A549 (cell line): Measurements from ENCODE around the gene TAF10. TPM values are rescaled to one million over a fixed set of nuclear protein-coding genes. Genes with fewer than 3 reads are reported as not detected.

Experiments used
- ATAC-seq, 2 experiments: fragments of 200-7000 bp in 1 of 2; fragments of >200 bp in 1 of 2; cut with Nextera tagmentation in 1 of 2; cut with Tn5 transposase in 1 of 2; 3 replicates each; pipeline versions ENCODE4 v1.8.0 to v1.9.1; 2018 to 2020; ENCODE audit warnings: mild to moderate bottlenecking in 1 of 2, moderate library complexity in 1 of 2
- CTCF ChIA-PET: fragments of 300-600 bp; sonication (Branson Sonifier 250); formaldehyde crosslinking; extraction: SDS; loops from one replicate; lab custom pipeline; 2021; ENCODE audit warnings: antibody characterized with exemption, inconsistent platforms; lab: Yijun Ruan, JAX
- POLR2A ChIA-PET: fragments of 350-600 bp; formaldehyde crosslinking; extraction: SDS; loops from one replicate; lab custom pipeline; 2021; ENCODE audit warnings: antibody characterized with exemption, inconsistent platforms; lab: Yijun Ruan, JAX
- DNase-seq, 2 experiments: peaks; one replicate each; pipeline versions ENCODE4 v3.0.0 to v3.0.0-alpha.2; 2011 to 2016; ENCODE audit warnings: low read depth in 1 of 2, low spot score in 1 of 2
- FAIRE-seq: peaks from 2 replicates; lab custom pipeline; 2011; peaks lifted over from hg19 to GRCh38; lab: Jason Lieb, UNC
- H3K27ac ChIP-seq, 2 experiments: fragments of >200 bp; sonication (Bioruptor Twin); formaldehyde crosslinking; 3 replicates each; pipeline ENCODE4 v1.5.1; 2016 to 2017
- H3K4me1 ChIP-seq: fragments of >200 bp; sonication (Bioruptor Twin); formaldehyde crosslinking; 3 replicates; pipeline ENCODE4 v1.6.1; 2016
- H3K4me2 ChIP-seq: fragments of >200 bp; sonication (Bioruptor Twin); formaldehyde crosslinking; 3 replicates; pipeline ENCODE4 v1.6.1; 2016
- H3K4me3 ChIP-seq: fragments of >200 bp; sonication (Bioruptor Twin); formaldehyde crosslinking; 3 replicates; pipeline ENCODE4 v1.5.1; 2016
- H3K9me3 ChIP-seq: fragments of >200 bp; sonication (Bioruptor Twin); formaldehyde crosslinking; 3 replicates; pipeline ENCODE4 v1.6.1; 2016
- BHLHE40 ChIP-seq: IDR thresholded peaks from 2 replicates; pipeline ENCODE4 v1.6.1; 2012; ENCODE audit warnings: low read depth, low read length, inconsistent platforms
- CEBPB ChIP-seq, 2 experiments: fragments of >200 bp in 1 of 2; sonication (Bioruptor Twin) in 1 of 2; formaldehyde crosslinking in 1 of 2; IDR thresholded peaks; 2 replicates each; pipeline ENCODE4 v1.6.1; 2012 to 2016
- E2F6 ChIP-seq: IDR thresholded peaks from 2 replicates; pipeline ENCODE4 v1.6.1; 2012; ENCODE audit warnings: low read depth, borderline replicate concordance
- EHF ChIP-seq: fragments of 250-450 bp; sonication (Bioruptor Pico); IDR thresholded peaks from 2 replicates; pipeline ENCODE4 v1.5.0; 2020; ENCODE audit warnings: mild to moderate bottlenecking
- ELK1 ChIP-seq: fragments of 150-350 bp; IDR thresholded peaks from 2 replicates; pipeline ENCODE4 v1.6.1; 2014; ENCODE audit warnings: low read depth, mild to moderate bottlenecking, low read length
- ESRRA ChIP-seq: fragments of 150-350 bp; IDR thresholded peaks from 2 replicates; pipeline ENCODE4 v1.6.1; 2014; ENCODE audit warnings: mild to moderate bottlenecking, low read length, borderline replicate concordance
- FOSL2 ChIP-seq, 2 experiments: fragments of 450-650 bp in 1 of 2; fragments of >200 bp in 1 of 2; sonication (Bioruptor Twin) in 1 of 2; formaldehyde crosslinking; IDR thresholded peaks; 2 replicates each; pipeline versions ENCODE4 v1.5.0 to v1.6.1; 2016 to 2020; ENCODE audit warnings: mild to moderate bottlenecking in 1 of 2, moderate library complexity in 1 of 2
- FOXS1 ChIP-seq: fragments of 250-450 bp; sonication (Bioruptor Pico); IDR thresholded peaks from 2 replicates; pipeline ENCODE4 v1.5.0; 2020; ENCODE audit warnings: mild to moderate bottlenecking, moderate library complexity
- GATA3 ChIP-seq: IDR thresholded peaks from 2 replicates; pipeline ENCODE4 v1.6.1; 2012; ENCODE audit warnings: borderline replicate concordance
- HDAC2 ChIP-seq: fragments of 200-600 bp; sonication (generic); IDR thresholded peaks from 2 replicates; pipeline ENCODE4 v1.6.1; 2016
- HES2 ChIP-seq: fragments of >200 bp; sonication (Bioruptor Twin); formaldehyde crosslinking; IDR thresholded peaks from 2 replicates; pipeline ENCODE4 v1.6.1; 2016
- HMGXB4 ChIP-seq: fragments of 250-450 bp; sonication (Bioruptor Pico); IDR thresholded peaks from 2 replicates; pipeline ENCODE4 v1.5.0; 2021; ENCODE audit warnings: mild to moderate bottlenecking, moderate library complexity, borderline replicate concordance
- JUN ChIP-seq, 2 experiments: fragments of >200 bp; sonication (Bioruptor Twin); formaldehyde crosslinking; IDR thresholded peaks; 2 replicates in 1 of 2; 3 replicates in 1 of 2; pipeline ENCODE4 v1.6.1; 2016 to 2017
- MAX ChIP-seq: IDR thresholded peaks from 2 replicates; pipeline ENCODE4 v1.6.1; 2012
- MAZ ChIP-seq: fragments of 150-350 bp; IDR thresholded peaks from 2 replicates; pipeline ENCODE4 v1.6.1; 2014; ENCODE audit warnings: antibody characterized with exemption, low read depth, low read length, borderline replicate concordance
- NFE2L2 ChIP-seq: fragments of 150-350 bp; conservative IDR thresholded peaks from 2 replicates; pipeline ENCODE4 v1.6.1; 2014; ENCODE audit warnings: low read length
- NPAS2 ChIP-seq: fragments of 250-450 bp; sonication (Bioruptor Pico); IDR thresholded peaks from 2 replicates; pipeline ENCODE4 v1.8.0; 2022; ENCODE audit warnings: mild to moderate bottlenecking, moderate library complexity, borderline replicate concordance
- PBX3 ChIP-seq: IDR thresholded peaks from 2 replicates; pipeline ENCODE4 v1.6.1; 2012
- POLR2A ChIP-seq: IDR thresholded peaks from 2 replicates; pipeline ENCODE4 v1.6.1; 2012; ENCODE audit warnings: mild to moderate bottlenecking, low read length
- POLR2AphosphoS2 ChIP-seq: conservative IDR thresholded peaks from 2 replicates; pipeline ENCODE4 v1.6.1; 2012; ENCODE audit warnings: low read length, improper control_type of control experiment, inconsistent platforms
- RARB ChIP-seq: fragments of 250-450 bp; sonication (Bioruptor Pico); IDR thresholded peaks from 2 replicates; pipeline ENCODE4 v1.8.0; 2021; ENCODE audit warnings: mild to moderate bottlenecking, moderate library complexity
- TFCP2L1 ChIP-seq: fragments of 250-450 bp; sonication (Bioruptor Pico); IDR thresholded peaks from 2 replicates; pipeline ENCODE4 v1.5.0; 2021; ENCODE audit warnings: mild to moderate bottlenecking
- ZSCAN20 ChIP-seq: fragments of 250-450 bp; sonication (Bioruptor Pico); IDR thresholded peaks from 2 replicates; pipeline ENCODE4 v1.8.0; 2022; ENCODE audit warnings: mild to moderate bottlenecking, moderate library complexity
- WGBS: methylation state at CpG from one replicate; pipeline ENCODE4 v1.1.6; 2017; ENCODE audit errors: missing lambda C conversion rate; 5-methylcytosine and 5-hydroxymethylcytosine counted together
- polyA plus RNA-seq, 4 experiments: library from polyadenylated mRNA; depleted of rRNA in 3 of 4; stranded (reverse); fragments of >200 nt; fragmentation: RNase III in 1 of 4; extraction: RNeasy Plus Mini Kit Qiagen cat#74134 plus additional on column Dnase treatment in 1 of 4; gene quantifications; 2 replicates in 3 of 4; 3 replicates in 1 of 4; pipeline ENCODE4 v1.2.3, GENCODE V29; 2011 to 2017
- TF ChIP-seq, protein P1 (sequence below): fragments of >200 bp; sonication (Bioruptor Twin); formaldehyde crosslinking; IDR thresholded peaks from 3 replicates; pipeline ENCODE4 v1.5.1; 2016
- TF ChIP-seq, protein P2 (sequence below): fragments of 200-600 bp; sonication (generic); IDR thresholded peaks from 2 replicates; pipeline ENCODE4 v1.6.1; 2016; ENCODE audit warnings: antibody characterized with exemption, mild to moderate bottlenecking, moderate library complexity

TAF10 gene
- polyA plus RNA-seq, 2 of the 4 experiments (the other 2 are of a cell fraction): 135 to 174 TPM

DNA sequence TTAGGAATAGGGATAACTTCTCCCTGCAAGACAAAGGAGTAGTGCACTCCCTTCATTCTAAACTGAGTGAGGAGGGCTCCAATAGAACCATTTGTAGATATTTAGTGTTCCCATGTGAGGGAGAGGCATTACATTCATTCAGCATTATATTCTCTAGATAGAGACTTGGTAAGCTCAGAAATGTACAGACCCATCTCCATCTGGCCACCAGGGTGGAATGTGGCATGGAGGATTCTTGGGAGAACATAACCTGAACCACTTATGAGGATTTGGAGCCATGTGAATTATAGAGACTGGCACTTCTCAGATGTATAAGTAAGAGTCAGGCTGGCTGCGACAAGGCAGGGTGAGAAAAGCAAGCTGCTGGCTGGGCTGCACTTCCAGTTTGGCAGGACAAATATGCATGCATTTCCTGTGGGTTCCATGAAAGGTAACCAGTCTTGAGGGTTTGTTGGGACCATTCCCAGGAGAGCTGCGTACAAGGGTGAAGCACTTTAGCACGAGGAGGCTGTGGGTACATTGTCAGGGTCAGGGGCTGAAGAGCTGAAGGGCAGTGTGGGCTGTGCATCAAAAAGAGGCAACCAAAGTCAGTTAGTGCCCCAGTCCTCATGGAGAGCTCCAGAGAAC lies 17.8 kb downstream of the TAF10 start:
- Histone ChIP-seq H3K4me2 (no peak overlapping the region), H3K27ac (no peak overlapping the region), H3K9me3 (no peaks in the 10 kb centered on the region), H3K4me3 (no peak overlapping the region), H3K4me1 (no peaks in the 10 kb centered on the region)
- ATAC-seq: peak; percentile 59; a peak in 4 of 6 replicates
- no peak for DNase-seq
- 93% methylated on average over 3 of the region's 3 CpGs for WGBS
- FAIRE-seq: no peak
- CTCF ChIA-PET: interaction anchor here (0.9 to 1.4 kb wide), 5 partner anchors 11 to 64 kb away, joined by 3 to 4 read pairs (median 3); no protein-coding TSS in a partner anchor
- POLR2A ChIA-PET: no interaction called here
- TF ChIP-seq POLR2A: no peak
- TF ChIP-seq ESRRA: no peak
- TF ChIP-seq ELK1: no peak
- no peak for TF ChIP-seq PBX3
- no peak for TF ChIP-seq NFE2L2
- TF ChIP-seq GATA3: no peak

DNA sequence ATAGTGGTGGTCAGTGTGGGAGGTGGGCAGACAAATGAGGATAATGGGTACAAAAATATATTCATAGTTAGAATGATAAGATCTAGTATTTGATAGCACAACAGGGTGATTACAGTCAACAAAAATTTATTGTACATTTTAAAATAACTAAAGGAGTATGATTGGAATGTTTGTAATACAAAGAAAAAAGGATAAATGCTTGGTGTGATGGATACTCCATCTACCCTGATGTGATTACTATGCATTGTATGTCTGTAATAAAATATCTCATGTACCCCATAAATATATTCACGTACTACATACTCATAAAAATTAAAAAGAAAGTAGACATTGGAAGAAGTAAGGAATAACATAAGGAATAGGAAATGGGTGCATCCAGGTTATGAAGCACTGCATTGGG lies 24.0 kb downstream of the TAF10 start:
- Histone ChIP-seq H3K27ac (no peak overlapping the region), H3K4me2 (no peak overlapping the region), H3K4me1 (no peaks in the 10 kb centered on the region), H3K4me3 (no peak overlapping the region), H3K9me3 (peaks cover 12% of the 10 kb centered on the region)
- CTCF ChIA-PET: no interaction called here
- no peak for TF ChIP-seq HES2
- TF ChIP-seq MAZ: no peak
- no peak for TF ChIP-seq POLR2AphosphoS2
- no peak for TF ChIP-seq TFCP2L1 (CRISPR knock-in tag)
- TF ChIP-seq RARB: no peak
- TF ChIP-seq, protein P1, sequence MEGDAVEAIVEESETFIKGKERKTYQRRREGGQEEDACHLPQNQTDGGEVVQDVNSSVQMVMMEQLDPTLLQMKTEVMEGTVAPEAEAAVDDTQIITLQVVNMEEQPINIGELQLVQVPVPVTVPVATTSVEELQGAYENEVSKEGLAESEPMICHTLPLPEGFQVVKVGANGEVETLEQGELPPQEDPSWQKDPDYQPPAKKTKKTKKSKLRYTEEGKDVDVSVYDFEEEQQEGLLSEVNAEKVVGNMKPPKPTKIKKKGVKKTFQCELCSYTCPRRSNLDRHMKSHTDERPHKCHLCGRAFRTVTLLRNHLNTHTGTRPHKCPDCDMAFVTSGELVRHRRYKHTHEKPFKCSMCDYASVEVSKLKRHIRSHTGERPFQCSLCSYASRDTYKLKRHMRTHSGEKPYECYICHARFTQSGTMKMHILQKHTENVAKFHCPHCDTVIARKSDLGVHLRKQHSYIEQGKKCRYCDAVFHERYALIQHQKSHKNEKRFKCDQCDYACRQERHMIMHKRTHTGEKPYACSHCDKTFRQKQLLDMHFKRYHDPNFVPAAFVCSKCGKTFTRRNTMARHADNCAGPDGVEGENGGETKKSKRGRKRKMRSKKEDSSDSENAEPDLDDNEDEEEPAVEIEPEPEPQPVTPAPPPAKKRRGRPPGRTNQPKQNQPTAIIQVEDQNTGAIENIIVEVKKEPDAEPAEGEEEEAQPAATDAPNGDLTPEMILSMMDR: no peak
- no peak for TF ChIP-seq EHF (CRISPR knock-in tag)
- TF ChIP-seq E2F6: no peak
- no peak for TF ChIP-seq MAX
- TF ChIP-seq, protein P2, sequence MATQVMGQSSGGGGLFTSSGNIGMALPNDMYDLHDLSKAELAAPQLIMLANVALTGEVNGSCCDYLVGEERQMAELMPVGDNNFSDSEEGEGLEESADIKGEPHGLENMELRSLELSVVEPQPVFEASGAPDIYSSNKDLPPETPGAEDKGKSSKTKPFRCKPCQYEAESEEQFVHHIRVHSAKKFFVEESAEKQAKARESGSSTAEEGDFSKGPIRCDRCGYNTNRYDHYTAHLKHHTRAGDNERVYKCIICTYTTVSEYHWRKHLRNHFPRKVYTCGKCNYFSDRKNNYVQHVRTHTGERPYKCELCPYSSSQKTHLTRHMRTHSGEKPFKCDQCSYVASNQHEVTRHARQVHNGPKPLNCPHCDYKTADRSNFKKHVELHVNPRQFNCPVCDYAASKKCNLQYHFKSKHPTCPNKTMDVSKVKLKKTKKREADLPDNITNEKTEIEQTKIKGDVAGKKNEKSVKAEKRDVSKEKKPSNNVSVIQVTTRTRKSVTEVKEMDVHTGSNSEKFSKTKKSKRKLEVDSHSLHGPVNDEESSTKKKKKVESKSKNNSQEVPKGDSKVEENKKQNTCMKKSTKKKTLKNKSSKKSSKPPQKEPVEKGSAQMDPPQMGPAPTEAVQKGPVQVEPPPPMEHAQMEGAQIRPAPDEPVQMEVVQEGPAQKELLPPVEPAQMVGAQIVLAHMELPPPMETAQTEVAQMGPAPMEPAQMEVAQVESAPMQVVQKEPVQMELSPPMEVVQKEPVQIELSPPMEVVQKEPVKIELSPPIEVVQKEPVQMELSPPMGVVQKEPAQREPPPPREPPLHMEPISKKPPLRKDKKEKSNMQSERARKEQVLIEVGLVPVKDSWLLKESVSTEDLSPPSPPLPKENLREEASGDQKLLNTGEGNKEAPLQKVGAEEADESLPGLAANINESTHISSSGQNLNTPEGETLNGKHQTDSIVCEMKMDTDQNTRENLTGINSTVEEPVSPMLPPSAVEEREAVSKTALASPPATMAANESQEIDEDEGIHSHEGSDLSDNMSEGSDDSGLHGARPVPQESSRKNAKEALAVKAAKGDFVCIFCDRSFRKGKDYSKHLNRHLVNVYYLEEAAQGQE: no peak
- no peak for TF ChIP-seq BHLHE40
- no peak for TF ChIP-seq HDAC2
- TF ChIP-seq FOXS1: no peak
- no peak for TF ChIP-seq FOSL2 (IDR thresholded peaks at IDR 0.05)
- TF ChIP-seq FOSL2 (CRISPR knock-in tag; IDR thresholded peaks at IDR 0.05): no peak
- no peak for TF ChIP-seq HMGXB4 (CRISPR knock-in tag)
- no peak for TF ChIP-seq JUN (IDR thresholded peaks at IDR 0.05)
- TF ChIP-seq NPAS2: no peak
- TF ChIP-seq CEBPB (IDR thresholded peaks at IDR 0.05): no peak
- TF ChIP-seq ZSCAN20 (CRISPR knock-in tag): no peak
- ATAC-seq: no peak
- no peak for FAIRE-seq
- DNase-seq: no peak
- 93% methylated on average over 1 of the region's 1 CpG for WGBS
- POLR2A ChIA-PET: no interaction called here
